ENCODE measurements around the gene HEXIM2.

Gene HEXIM2

GRCh38 chr17:45115871-45116270, 45.8 kb upstream of the HEXIM2 start:
- TF ChIP-seq, protein P1, sequence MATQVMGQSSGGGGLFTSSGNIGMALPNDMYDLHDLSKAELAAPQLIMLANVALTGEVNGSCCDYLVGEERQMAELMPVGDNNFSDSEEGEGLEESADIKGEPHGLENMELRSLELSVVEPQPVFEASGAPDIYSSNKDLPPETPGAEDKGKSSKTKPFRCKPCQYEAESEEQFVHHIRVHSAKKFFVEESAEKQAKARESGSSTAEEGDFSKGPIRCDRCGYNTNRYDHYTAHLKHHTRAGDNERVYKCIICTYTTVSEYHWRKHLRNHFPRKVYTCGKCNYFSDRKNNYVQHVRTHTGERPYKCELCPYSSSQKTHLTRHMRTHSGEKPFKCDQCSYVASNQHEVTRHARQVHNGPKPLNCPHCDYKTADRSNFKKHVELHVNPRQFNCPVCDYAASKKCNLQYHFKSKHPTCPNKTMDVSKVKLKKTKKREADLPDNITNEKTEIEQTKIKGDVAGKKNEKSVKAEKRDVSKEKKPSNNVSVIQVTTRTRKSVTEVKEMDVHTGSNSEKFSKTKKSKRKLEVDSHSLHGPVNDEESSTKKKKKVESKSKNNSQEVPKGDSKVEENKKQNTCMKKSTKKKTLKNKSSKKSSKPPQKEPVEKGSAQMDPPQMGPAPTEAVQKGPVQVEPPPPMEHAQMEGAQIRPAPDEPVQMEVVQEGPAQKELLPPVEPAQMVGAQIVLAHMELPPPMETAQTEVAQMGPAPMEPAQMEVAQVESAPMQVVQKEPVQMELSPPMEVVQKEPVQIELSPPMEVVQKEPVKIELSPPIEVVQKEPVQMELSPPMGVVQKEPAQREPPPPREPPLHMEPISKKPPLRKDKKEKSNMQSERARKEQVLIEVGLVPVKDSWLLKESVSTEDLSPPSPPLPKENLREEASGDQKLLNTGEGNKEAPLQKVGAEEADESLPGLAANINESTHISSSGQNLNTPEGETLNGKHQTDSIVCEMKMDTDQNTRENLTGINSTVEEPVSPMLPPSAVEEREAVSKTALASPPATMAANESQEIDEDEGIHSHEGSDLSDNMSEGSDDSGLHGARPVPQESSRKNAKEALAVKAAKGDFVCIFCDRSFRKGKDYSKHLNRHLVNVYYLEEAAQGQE (IDR thresholded peaks at IDR 0.05; ENCODE audit: insufficient read depth in 1 of 2, low read depth in 2 of 2, low read length in 2 of 2): no peak
- TF ChIP-seq SIN3A (IDR thresholded peaks at IDR 0.05; ENCODE audit: borderline replicate concordance, insufficient read depth, low read length): no peak
- TF ChIP-seq FOXP2 (optimal IDR thresholded peaks at IDR 0.05; ENCODE audit: borderline replicate concordance, extremely low read depth, extremely low read length, insufficient read depth): no peak
- no peak for TF ChIP-seq TAF1 (IDR thresholded peaks at IDR 0.05; ENCODE audit: borderline replicate concordance, insufficient read depth, low read length)
- TF ChIP-seq POLR2AphosphoS5 (IDR thresholded peaks at IDR 0.05; ENCODE audit: low read depth, low read length): no peak

DNA sequence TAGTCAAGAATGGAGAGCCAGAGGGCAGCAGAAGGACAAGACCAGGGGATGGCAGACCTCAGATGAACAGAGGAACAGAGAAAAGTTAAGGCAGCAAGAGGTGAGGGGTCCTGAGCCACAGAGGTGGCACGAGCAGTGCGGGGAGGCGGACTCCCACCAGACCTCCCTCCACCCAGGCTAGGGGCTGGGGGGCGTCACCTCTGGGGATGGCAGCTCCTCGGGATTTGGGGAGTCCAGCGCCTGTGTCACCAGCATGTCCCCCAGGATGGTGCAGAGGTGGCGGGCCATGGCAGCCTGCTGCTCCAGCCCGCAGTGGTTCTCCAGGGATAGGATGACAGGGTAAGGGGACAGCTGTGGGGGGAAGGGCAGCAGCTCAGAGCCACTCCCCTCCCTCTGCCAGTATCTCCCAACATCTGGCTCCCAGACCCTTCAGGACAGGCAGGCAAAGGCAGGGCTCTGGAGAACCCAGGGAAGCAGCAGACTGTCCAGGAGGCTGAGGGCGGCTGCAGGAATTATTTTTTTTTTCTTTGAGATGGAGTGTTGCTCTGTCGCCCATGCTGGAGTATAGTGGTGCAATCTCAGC, 45.1 kb upstream of the HEXIM2 start:
- TF ChIP-seq, protein P1 (IDR thresholded peaks at IDR 0.05; ENCODE audit: insufficient read depth in 1 of 2, low read depth in 2 of 2, low read length in 2 of 2): no peak
- TF ChIP-seq FOXP2 (optimal IDR thresholded peaks at IDR 0.05; ENCODE audit: borderline replicate concordance, extremely low read depth, extremely low read length, insufficient read depth) (no peak), TAF1 (IDR thresholded peaks at IDR 0.05; ENCODE audit: borderline replicate concordance, insufficient read depth, low read length) (no peak), SIN3A (IDR thresholded peaks at IDR 0.05; ENCODE audit: borderline replicate concordance, insufficient read depth, low read length) (no peak), POLR2AphosphoS5 (IDR thresholded peaks at IDR 0.05; ENCODE audit: low read depth, low read length) (no peak)

GRCh38 chr17:45117334-45117733, 44.3 kb upstream of the HEXIM2 start:
- TF ChIP-seq SIN3A (IDR thresholded peaks at IDR 0.05; ENCODE audit: borderline replicate concordance, insufficient read depth, low read length): no peak
- TF ChIP-seq, protein P1 (IDR thresholded peaks at IDR 0.05; ENCODE audit: insufficient read depth in 1 of 2, low read depth in 2 of 2, low read length in 2 of 2): no peak
- TF ChIP-seq TAF1 (IDR thresholded peaks at IDR 0.05; ENCODE audit: borderline replicate concordance, insufficient read depth, low read length): no peak
- no peak for TF ChIP-seq FOXP2 (optimal IDR thresholded peaks at IDR 0.05; ENCODE audit: borderline replicate concordance, extremely low read depth, extremely low read length, insufficient read depth)
- no peak for TF ChIP-seq POLR2AphosphoS5 (IDR thresholded peaks at IDR 0.05; ENCODE audit: low read depth, low read length)

DNA sequence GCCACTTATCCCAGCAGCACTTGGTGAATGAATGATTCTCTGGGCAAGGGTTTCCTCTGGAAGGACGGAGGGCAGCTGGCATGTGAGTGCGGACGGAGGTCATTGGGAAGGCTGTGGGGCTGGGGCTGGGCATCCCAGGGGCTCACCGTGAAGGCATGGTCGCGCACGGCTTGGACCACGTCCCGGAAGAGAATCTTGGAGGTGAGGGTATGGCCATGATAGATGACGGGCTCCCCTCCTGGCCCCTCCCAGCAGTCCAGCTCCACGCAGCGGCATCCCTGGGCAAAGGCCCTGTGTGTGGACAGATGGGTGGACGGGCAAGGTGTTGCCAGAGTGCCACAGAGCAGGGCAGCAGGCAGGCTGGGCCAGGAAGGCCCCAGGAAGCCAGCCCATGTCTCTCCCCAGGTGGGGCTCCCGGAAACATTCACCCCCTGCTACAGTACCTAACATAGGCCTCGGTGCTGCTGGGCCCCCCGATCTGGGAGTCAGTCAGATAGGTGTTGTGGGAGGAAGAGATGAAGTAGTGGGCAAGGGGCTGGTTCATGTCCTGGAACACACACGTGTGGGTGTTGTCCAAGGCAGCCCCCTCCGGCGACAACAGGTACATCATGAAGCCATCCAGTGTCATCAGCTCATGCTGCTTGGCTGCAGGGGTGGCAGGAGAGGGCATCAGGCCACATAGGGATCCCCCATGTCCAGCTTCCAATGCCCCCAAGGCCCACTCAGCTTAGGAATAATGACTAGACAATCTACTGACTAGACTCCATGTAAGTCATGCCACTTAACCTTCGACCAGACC, 43.6 kb upstream of the HEXIM2 start:
- TF ChIP-seq SIN3A (IDR thresholded peaks at IDR 0.05; ENCODE audit: borderline replicate concordance, insufficient read depth, low read length) (no peak), FOXP2 (optimal IDR thresholded peaks at IDR 0.05; ENCODE audit: borderline replicate concordance, extremely low read depth, extremely low read length, insufficient read depth) (no peak), TAF1 (IDR thresholded peaks at IDR 0.05; ENCODE audit: borderline replicate concordance, insufficient read depth, low read length) (no peak), POLR2AphosphoS5 (IDR thresholded peaks at IDR 0.05; ENCODE audit: low read depth, low read length) (no peak)
- TF ChIP-seq, protein P1 (IDR thresholded peaks at IDR 0.05; ENCODE audit: insufficient read depth in 1 of 2, low read depth in 2 of 2, low read length in 2 of 2): no peak
